ENCODE measurements around the gene CCDC6.

DNA sequence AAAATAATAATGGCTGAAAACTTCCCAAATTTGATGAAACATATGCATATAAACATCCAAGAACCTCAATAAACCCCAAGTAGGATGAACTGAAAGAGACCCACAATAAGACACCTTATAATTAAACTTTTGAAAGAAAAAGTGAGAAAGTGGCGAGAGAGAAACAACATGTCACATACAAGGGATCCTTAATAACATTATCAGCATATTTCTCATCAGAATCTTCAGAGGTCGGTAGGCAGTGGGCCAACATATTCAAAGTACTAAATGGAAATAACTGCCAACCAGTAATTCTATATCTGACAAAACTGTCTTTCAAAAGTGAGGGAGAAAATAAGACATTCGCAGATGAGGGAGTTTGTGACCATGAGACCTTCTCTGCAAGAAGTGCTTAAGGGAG lies 16.6 kb upstream of the CCDC6 start:
- TF ChIP-seq, protein P1, sequence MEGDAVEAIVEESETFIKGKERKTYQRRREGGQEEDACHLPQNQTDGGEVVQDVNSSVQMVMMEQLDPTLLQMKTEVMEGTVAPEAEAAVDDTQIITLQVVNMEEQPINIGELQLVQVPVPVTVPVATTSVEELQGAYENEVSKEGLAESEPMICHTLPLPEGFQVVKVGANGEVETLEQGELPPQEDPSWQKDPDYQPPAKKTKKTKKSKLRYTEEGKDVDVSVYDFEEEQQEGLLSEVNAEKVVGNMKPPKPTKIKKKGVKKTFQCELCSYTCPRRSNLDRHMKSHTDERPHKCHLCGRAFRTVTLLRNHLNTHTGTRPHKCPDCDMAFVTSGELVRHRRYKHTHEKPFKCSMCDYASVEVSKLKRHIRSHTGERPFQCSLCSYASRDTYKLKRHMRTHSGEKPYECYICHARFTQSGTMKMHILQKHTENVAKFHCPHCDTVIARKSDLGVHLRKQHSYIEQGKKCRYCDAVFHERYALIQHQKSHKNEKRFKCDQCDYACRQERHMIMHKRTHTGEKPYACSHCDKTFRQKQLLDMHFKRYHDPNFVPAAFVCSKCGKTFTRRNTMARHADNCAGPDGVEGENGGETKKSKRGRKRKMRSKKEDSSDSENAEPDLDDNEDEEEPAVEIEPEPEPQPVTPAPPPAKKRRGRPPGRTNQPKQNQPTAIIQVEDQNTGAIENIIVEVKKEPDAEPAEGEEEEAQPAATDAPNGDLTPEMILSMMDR (IDR thresholded peaks at IDR 0.05; ENCODE audit: poor library complexity, severe bottlenecking): no peak
- no peak for TF ChIP-seq POLR2AphosphoS5 (IDR thresholded peaks at IDR 0.05)
- TF ChIP-seq EZH2 (IDR thresholded peaks at IDR 0.05; ENCODE audit: borderline replicate concordance, insufficient read depth, low read length, poor library complexity, severe bottlenecking): no peak
- no peak for TF ChIP-seq RAD21 (conservative IDR thresholded peaks at IDR 0.05)
- TF ChIP-seq MXI1 (conservative IDR thresholded peaks at IDR 0.05; ENCODE audit: poor library complexity, severe bottlenecking): no peak
- TF ChIP-seq SMC3 (conservative IDR thresholded peaks at IDR 0.05; ENCODE audit: poor library complexity): no peak
- TF ChIP-seq, protein P2, sequence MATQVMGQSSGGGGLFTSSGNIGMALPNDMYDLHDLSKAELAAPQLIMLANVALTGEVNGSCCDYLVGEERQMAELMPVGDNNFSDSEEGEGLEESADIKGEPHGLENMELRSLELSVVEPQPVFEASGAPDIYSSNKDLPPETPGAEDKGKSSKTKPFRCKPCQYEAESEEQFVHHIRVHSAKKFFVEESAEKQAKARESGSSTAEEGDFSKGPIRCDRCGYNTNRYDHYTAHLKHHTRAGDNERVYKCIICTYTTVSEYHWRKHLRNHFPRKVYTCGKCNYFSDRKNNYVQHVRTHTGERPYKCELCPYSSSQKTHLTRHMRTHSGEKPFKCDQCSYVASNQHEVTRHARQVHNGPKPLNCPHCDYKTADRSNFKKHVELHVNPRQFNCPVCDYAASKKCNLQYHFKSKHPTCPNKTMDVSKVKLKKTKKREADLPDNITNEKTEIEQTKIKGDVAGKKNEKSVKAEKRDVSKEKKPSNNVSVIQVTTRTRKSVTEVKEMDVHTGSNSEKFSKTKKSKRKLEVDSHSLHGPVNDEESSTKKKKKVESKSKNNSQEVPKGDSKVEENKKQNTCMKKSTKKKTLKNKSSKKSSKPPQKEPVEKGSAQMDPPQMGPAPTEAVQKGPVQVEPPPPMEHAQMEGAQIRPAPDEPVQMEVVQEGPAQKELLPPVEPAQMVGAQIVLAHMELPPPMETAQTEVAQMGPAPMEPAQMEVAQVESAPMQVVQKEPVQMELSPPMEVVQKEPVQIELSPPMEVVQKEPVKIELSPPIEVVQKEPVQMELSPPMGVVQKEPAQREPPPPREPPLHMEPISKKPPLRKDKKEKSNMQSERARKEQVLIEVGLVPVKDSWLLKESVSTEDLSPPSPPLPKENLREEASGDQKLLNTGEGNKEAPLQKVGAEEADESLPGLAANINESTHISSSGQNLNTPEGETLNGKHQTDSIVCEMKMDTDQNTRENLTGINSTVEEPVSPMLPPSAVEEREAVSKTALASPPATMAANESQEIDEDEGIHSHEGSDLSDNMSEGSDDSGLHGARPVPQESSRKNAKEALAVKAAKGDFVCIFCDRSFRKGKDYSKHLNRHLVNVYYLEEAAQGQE (IDR thresholded peaks at IDR 0.05; ENCODE audit: borderline replicate concordance): no peak
- no peak for TF ChIP-seq TAF1 (IDR thresholded peaks at IDR 0.05; ENCODE audit: low read depth)
- no peak for TF ChIP-seq EP300 (conservative IDR thresholded peaks at IDR 0.05; ENCODE audit: poor library complexity, severe bottlenecking)

Measured in neural cell (in vitro differentiated cells).